ENCODE data around the gene ERCC1.

ERCC1 gene

GRCh38 chr19:45405435-45406225 lies 18.1 kb downstream of the ERCC1 start:
- peak; percentile 72 for DNase-seq (ENCODE audit: low read depth)

- peak; percentile 36 for DNase-seq (ENCODE audit: low read depth)
These were observed 18.9 kb downstream of the ERCC1 start, which contains the start of gene PPP1R13L for GRCh38 chr19:45404557-45405434. TSS of gene PPP1R13L (minus strand) at chr19:45405069. CDS start at chr19:45398318, 6,751 bp downstream.

- peak; percentile 37 for DNase-seq (ENCODE audit: low read depth)
These were observed 19.7 kb downstream of the ERCC1 start for GRCh38 chr19:45403781-45404556.

GRCh38 chr19:45403272-45403671 lies 20.4 kb downstream of the ERCC1 start:
- DNase-seq (ENCODE audit: low read depth): no peak

GRCh38 chr19:45402298-45403061 lies 21.2 kb downstream of the ERCC1 start:
- no peak for DNase-seq (ENCODE audit: low read depth)

- DNase-seq (ENCODE audit: low read depth): no peak
These were observed 21.9 kb downstream of the ERCC1 start for GRCh38 chr19:45401815-45402214.

- DNase-seq (ENCODE audit: low read depth): no peak
These were observed 23.5 kb downstream of the ERCC1 start for GRCh38 chr19:45400192-45400591.

- DNase-seq (ENCODE audit: low read depth): no peak
These were observed 27.7 kb downstream of the ERCC1 start for GRCh38 chr19:45395821-45396617.

GRCh38 chr19:45391871-45392665 lies 31.6 kb downstream of the ERCC1 start:
- DNase-seq (ENCODE audit: low read depth): no peak

GRCh38 chr19:45391346-45391745 lies 32.4 kb downstream of the ERCC1 start:
- DNase-seq (ENCODE audit: low read depth): no peak

GRCh38 chr19:45385392-45386221 lies 38.1 kb downstream of the ERCC1 start:
- DNase-seq (ENCODE audit: low read depth): no peak

GRCh38 chr19:45382426-45382825 lies 41.3 kb downstream of the ERCC1 start:
- no peak for DNase-seq (ENCODE audit: low read depth)

GRCh38 chr19:45380107-45380506 lies 43.6 kb downstream of the ERCC1 start:
- no peak for DNase-seq (ENCODE audit: low read depth)

GRCh38 chr19:45376045-45376724 lies 47.5 kb downstream of the ERCC1 start:
- no peak for DNase-seq (ENCODE audit: low read depth)

GRCh38 chr19:45370410-45371204 lies 53.1 kb downstream of the ERCC1 start, which contains the start of gene ERCC2:
TSS of gene ERCC2 (minus strand) at chr19:45370573. CDS start at chr19:45370540, 33 bp downstream.
- peak; percentile 98 for DNase-seq (ENCODE audit: low read depth)

GRCh38 chr19:45368737-45369340 lies 54.9 kb downstream of the ERCC1 start:
- no peak for DNase-seq (ENCODE audit: low read depth)

GRCh38 chr19:45368127-45368526 lies 55.6 kb downstream of the ERCC1 start:
- no peak for DNase-seq (ENCODE audit: low read depth)

Data from T-helper 22 cell (primary cell).